K562 (cell line): ENCODE data around the gene ARMC8. TPM values are rescaled to one million over a fixed set of nuclear protein-coding genes. Genes with fewer than 3 reads are reported as not detected.

Experiments
- GATAD2B ChIP-seq: fragments of 450-650 bp; IDR thresholded peaks from 2 replicates; pipeline ENCODE4 v1.6.1; 2017; ENCODE audit warnings: mild to moderate bottlenecking, borderline replicate concordance
- IRF2 ChIP-seq: sonication (generic); formaldehyde crosslinking; IDR thresholded peaks from 2 replicates; pipeline ENCODE4 v1.8.1; 2022; ENCODE audit warnings: mild to moderate bottlenecking, missing genetic modification reagents
- RBM17 ChIP-seq: fragments of 200-400 bp; formaldehyde crosslinking; IDR thresholded peaks from 2 replicates; pipeline ENCODE4 v1.6.1; 2017; ENCODE audit warnings: low read depth, mild to moderate bottlenecking, low read length, borderline replicate concordance
- RBM25 ChIP-seq: fragments of 200-400 bp; formaldehyde crosslinking; IDR thresholded peaks from 2 replicates; pipeline ENCODE4 v1.6.1; 2018; ENCODE audit warnings: low read length, low read depth, moderate library complexity; ENCODE audit not compliant: severe bottlenecking
- SAFB ChIP-seq: fragments of 200-400 bp; formaldehyde crosslinking; IDR thresholded peaks from 2 replicates; pipeline ENCODE4 v1.6.1; 2017; ENCODE audit warnings: low read depth, low read length, borderline replicate concordance
- ZNF121 ChIP-seq: sonication (generic); formaldehyde crosslinking; conservative IDR thresholded peaks from 2 replicates; pipeline ENCODE4 v1.8.0; 2022; ENCODE audit warnings: missing genetic modification reagents
- ZNF146 ChIP-seq: IDR thresholded peaks from one replicate; pipeline ENCODE4 v1.6.1; 2018; ENCODE audit warnings: missing compliant biosample characterization; ENCODE audit not compliant: unreplicated experiment
- ZNF311 ChIP-seq: fragments of 250-450 bp; sonication (Bioruptor Pico); IDR thresholded peaks from 2 replicates; pipeline ENCODE4 v1.4.0; 2020; ENCODE audit warnings: mild to moderate bottlenecking, moderate library complexity
- ZNF324 ChIP-seq: fragments of 250-450 bp; sonication (Bioruptor Pico); IDR thresholded peaks from 2 replicates; pipeline ENCODE4 v1.4.0; 2020; ENCODE audit warnings: mild to moderate bottlenecking
- ZNF583 ChIP-seq: fragments of 250-450 bp; sonication (Bioruptor Pico); IDR thresholded peaks from 2 replicates; pipeline ENCODE4 v1.4.0; 2020
- ZNF699 ChIP-seq: fragments of 250-450 bp; sonication (Bioruptor Pico); IDR thresholded peaks from 2 replicates; pipeline ENCODE4 v1.8.0; 2021; ENCODE audit warnings: mild to moderate bottlenecking, moderate library complexity; ENCODE audit not compliant: insufficient replicate concordance
- ZZZ3 ChIP-seq: fragments of 450-650 bp; IDR thresholded peaks from 2 replicates; pipeline ENCODE4 v1.6.1; 2016; ENCODE audit warnings: antibody characterized with exemption, mild to moderate bottlenecking, moderate library complexity
- polyA plus RNA-seq, 8 experiments: library from polyadenylated mRNA; depleted of rRNA in 4 of 8; stranded (reverse) in 5 of 8; unstranded in 3 of 8; fragments of >200 nt; fragmentation: Nextera tagmentation in 2 of 8; fragmentation: Illumina TruSeq in 1 of 8; extraction: Ambion mirVana in 2 of 8; extraction: Trizol in 1 of 8; gene quantifications; 2 replicates each; pipeline versions ENCODE4 v1.2.1 to v1.2.3, GENCODE V29; 2011 to 2014; ENCODE audit warnings: inconsistent platforms in 1 of 8, missing spikeins in 1 of 8
- total RNA-seq, 7 experiments: library from RNA; depleted of rRNA in 6 of 7; stranded (reverse); fragments of >200 nt in 6 of 7; fragmentation: Illumina TruSeq in 2 of 7; extraction: Trizol in 2 of 7; gene quantifications; 2 replicates each; pipeline versions ENCODE4 v1.2.1 to v1.2.3, GENCODE V29; 2011 to 2021; ENCODE audit warnings: low replicate concordance in 1 of 7
- TF ChIP-seq, protein P1 (sequence below): IDR thresholded peaks from 2 replicates; pipeline ENCODE4 v1.6.1; 2011; ENCODE audit warnings: borderline replicate concordance, low read depth, mild to moderate bottlenecking, moderate library complexity, low read length; ENCODE audit not compliant: insufficient read depth, poor library complexity, severe bottlenecking
- TF ChIP-seq, protein P2 (sequence below): fragments of 150-350 bp; IDR thresholded peaks from 2 replicates; pipeline ENCODE4 v1.6.1; 2014; ENCODE audit warnings: low read depth, mild to moderate bottlenecking, low read length, borderline replicate concordance
- TF ChIP-seq, protein P3 (sequence below): fragments of 450-650 bp; conservative IDR thresholded peaks from 2 replicates; pipeline ENCODE4 v1.6.1; 2016; ENCODE audit warnings: missing genetic modification characterization, low read depth, mild to moderate bottlenecking, missing compliant biosample characterization, moderate library complexity
- TF ChIP-seq, protein P4 (sequence below), 2 experiments: fragments of 150-350 bp in 1 of 2; IDR thresholded peaks; 2 replicates each; pipeline ENCODE4 v1.6.1; 2012 to 2016; ENCODE audit warnings: low read depth in 2 of 2, low read length in 2 of 2, mild to moderate bottlenecking in 1 of 2, moderate library complexity in 1 of 2
- TF ChIP-seq, protein P5 (sequence below): fragments of 450-650 bp; formaldehyde crosslinking; IDR thresholded peaks from 2 replicates; pipeline ENCODE4 v1.4.0; 2022; ENCODE audit warnings: missing genetic modification characterization

The ARMC8 gene
- total and polyA plus RNA-seq, 9 of the 15 experiments (the other 6 are each of a cell fraction or from before 2014, with no cell fraction given): 22.4 to 76.1 (median 37.3) TPM

DNA sequence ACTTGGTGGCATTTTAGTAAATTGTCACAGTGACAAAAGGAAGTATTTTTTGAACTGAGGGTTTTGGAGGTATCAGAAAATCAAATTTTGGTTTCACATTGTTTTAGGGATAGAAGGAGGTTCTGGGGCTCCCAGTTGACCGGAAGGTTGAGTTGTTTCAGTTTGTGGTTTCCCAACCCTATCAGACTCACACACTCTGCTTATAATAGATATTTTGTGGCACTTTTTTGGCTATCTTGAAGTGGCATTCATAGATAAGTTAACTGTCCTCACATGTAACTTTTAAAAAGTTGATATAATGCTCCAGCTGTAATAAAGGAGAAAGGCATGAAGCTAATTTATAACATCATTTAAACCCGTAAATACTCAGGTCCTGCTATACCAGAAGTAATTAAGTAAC lies 12.8 kb downstream of the ARMC8 start (continued):
- TF ChIP-seq ZNF146 (CRISPR knock-in tag) (no peak), ZNF699 (CRISPR knock-in tag) (no peak), ZZZ3 (no peak), RBM17 (no peak), SAFB (no peak), ZNF311 (CRISPR knock-in tag) (no peak), GATAD2B (peak; percentile 48; the same call in 1 of the 2 replicates), IRF2 (CRISPR knock-in tag) (no peak), ZNF583 (no peak), RBM25 (no peak), ZNF324 (no peak), ZNF121 (CRISPR knock-in tag) (no peak)
- TF ChIP-seq, protein P1, sequence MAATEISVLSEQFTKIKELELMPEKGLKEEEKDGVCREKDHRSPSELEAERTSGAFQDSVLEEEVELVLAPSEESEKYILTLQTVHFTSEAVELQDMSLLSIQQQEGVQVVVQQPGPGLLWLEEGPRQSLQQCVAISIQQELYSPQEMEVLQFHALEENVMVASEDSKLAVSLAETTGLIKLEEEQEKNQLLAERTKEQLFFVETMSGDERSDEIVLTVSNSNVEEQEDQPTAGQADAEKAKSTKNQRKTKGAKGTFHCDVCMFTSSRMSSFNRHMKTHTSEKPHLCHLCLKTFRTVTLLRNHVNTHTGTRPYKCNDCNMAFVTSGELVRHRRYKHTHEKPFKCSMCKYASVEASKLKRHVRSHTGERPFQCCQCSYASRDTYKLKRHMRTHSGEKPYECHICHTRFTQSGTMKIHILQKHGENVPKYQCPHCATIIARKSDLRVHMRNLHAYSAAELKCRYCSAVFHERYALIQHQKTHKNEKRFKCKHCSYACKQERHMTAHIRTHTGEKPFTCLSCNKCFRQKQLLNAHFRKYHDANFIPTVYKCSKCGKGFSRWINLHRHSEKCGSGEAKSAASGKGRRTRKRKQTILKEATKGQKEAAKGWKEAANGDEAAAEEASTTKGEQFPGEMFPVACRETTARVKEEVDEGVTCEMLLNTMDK: no peak
- TF ChIP-seq, protein P2, sequence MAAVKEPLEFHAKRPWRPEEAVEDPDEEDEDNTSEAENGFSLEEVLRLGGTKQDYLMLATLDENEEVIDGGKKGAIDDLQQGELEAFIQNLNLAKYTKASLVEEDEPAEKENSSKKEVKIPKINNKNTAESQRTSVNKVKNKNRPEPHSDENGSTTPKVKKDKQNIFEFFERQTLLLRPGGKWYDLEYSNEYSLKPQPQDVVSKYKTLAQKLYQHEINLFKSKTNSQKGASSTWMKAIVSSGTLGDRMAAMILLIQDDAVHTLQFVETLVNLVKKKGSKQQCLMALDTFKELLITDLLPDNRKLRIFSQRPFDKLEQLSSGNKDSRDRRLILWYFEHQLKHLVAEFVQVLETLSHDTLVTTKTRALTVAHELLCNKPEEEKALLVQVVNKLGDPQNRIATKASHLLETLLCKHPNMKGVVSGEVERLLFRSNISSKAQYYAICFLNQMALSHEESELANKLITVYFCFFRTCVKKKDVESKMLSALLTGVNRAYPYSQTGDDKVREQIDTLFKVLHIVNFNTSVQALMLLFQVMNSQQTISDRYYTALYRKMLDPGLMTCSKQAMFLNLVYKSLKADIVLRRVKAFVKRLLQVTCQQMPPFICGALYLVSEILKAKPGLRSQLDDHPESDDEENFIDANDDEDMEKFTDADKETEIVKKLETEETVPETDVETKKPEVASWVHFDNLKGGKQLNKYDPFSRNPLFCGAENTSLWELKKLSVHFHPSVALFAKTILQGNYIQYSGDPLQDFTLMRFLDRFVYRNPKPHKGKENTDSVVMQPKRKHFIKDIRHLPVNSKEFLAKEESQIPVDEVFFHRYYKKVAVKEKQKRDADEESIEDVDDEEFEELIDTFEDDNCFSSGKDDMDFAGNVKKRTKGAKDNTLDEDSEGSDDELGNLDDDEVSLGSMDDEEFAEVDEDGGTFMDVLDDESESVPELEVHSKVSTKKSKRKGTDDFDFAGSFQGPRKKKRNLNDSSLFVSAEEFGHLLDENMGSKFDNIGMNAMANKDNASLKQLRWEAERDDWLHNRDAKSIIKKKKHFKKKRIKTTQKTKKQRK: no peak
- TF ChIP-seq, protein P3, sequence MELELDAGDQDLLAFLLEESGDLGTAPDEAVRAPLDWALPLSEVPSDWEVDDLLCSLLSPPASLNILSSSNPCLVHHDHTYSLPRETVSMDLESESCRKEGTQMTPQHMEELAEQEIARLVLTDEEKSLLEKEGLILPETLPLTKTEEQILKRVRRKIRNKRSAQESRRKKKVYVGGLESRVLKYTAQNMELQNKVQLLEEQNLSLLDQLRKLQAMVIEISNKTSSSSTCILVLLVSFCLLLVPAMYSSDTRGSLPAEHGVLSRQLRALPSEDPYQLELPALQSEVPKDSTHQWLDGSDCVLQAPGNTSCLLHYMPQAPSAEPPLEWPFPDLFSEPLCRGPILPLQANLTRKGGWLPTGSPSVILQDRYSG (tag): no peak
- TF ChIP-seq, protein P4, sequence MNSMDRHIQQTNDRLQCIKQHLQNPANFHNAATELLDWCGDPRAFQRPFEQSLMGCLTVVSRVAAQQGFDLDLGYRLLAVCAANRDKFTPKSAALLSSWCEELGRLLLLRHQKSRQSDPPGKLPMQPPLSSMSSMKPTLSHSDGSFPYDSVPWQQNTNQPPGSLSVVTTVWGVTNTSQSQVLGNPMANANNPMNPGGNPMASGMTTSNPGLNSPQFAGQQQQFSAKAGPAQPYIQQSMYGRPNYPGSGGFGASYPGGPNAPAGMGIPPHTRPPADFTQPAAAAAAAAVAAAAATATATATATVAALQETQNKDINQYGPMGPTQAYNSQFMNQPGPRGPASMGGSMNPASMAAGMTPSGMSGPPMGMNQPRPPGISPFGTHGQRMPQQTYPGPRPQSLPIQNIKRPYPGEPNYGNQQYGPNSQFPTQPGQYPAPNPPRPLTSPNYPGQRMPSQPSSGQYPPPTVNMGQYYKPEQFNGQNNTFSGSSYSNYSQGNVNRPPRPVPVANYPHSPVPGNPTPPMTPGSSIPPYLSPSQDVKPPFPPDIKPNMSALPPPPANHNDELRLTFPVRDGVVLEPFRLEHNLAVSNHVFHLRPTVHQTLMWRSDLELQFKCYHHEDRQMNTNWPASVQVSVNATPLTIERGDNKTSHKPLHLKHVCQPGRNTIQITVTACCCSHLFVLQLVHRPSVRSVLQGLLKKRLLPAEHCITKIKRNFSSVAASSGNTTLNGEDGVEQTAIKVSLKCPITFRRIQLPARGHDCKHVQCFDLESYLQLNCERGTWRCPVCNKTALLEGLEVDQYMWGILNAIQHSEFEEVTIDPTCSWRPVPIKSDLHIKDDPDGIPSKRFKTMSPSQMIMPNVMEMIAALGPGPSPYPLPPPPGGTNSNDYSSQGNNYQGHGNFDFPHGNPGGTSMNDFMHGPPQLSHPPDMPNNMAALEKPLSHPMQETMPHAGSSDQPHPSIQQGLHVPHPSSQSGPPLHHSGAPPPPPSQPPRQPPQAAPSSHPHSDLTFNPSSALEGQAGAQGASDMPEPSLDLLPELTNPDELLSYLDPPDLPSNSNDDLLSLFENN (IDR thresholded peaks at IDR 0.05; ENCODE audit: low read depth in 2 of 2, low read length in 2 of 2): peak in 1 of 2 experiments; percentile 90; a peak in 2 of 4 replicates
- TF ChIP-seq, protein P5, sequence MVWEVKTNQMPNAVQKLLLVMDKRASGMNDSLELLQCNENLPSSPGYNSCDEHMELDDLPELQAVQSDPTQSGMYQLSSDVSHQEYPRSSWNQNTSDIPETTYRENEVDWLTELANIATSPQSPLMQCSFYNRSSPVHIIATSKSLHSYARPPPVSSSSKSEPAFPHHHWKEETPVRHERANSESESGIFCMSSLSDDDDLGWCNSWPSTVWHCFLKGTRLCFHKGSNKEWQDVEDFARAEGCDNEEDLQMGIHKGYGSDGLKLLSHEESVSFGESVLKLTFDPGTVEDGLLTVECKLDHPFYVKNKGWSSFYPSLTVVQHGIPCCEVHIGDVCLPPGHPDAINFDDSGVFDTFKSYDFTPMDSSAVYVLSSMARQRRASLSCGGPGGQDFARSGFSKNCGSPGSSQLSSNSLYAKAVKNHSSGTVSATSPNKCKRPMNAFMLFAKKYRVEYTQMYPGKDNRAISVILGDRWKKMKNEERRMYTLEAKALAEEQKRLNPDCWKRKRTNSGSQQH (CRISPR knock-in tag): no peak
